Heart right ventricle (tissue), 16 donors: ENCODE data around the gene MCF2L2. TPM values are rescaled to one million over a fixed set of nuclear protein-coding genes. Genes with fewer than 3 reads are reported as not detected.
A peak's percentile ranks its signal among the peaks of the same experiment; 100 is the strongest.

Source experiments
- ATAC-seq, 8 donors: fragments of 200-7000 bp; cut with Tn5 transposase; one replicate each; pipeline ENCODE4 v1.9.1; 2020; ENCODE audit warnings: mild to moderate bottlenecking in 8 of 8, moderate library complexity in 8 of 8, moderate number of reproducible peaks in 1 of 8
- DNase-seq, 2 donors: peaks; one replicate each; pipeline ENCODE4 v3.0.0-alpha.2; 2020
- H3K27ac ChIP-seq, 10 donors: fragments of 200-600 bp; sonication (generic) in 2 of 10; one replicate each; pipeline versions ENCODE4 v1.5.0 to v1.8.0; 2020 to 2022; ENCODE audit warnings: mild to moderate bottlenecking in 3 of 10
- H3K27me3 ChIP-seq, 7 donors: fragments of 200-600 bp; one replicate each; pipeline ENCODE4 v1.8.0; 2021 to 2022; ENCODE audit warnings: mild to moderate bottlenecking in 2 of 7
- H3K36me3 ChIP-seq, 9 donors: fragments of 200-600 bp; sonication (generic) in 1 of 9; one replicate each; pipeline versions ENCODE4 v1.5.0 to v1.8.0; 2020 to 2022; ENCODE audit warnings: mild to moderate bottlenecking in 2 of 9
- H3K4me1 ChIP-seq, 9 donors: fragments of 200-600 bp; sonication (generic) in 1 of 9; one replicate each; pipeline versions ENCODE4 v1.5.0 to v1.8.0; 2020 to 2022; ENCODE audit warnings: mild to moderate bottlenecking in 4 of 9
- H3K4me3 ChIP-seq, 10 donors: fragments of 200-600 bp; sonication (generic) in 2 of 10; one replicate each; pipeline versions ENCODE4 v1.5.0 to v1.8.0; 2020 to 2022; ENCODE audit warnings: mild to moderate bottlenecking in 7 of 10, moderate library complexity in 2 of 10
- H3K9me3 ChIP-seq, 11 donors: fragments of 200-600 bp in 10 of 11; sonication (generic) in 2 of 11; one replicate each; pipeline versions ENCODE4 v1.5.0 to v1.8.0; 2013 to 2022; ENCODE audit warnings: mild to moderate bottlenecking in 2 of 11, control low read depth in 1 of 11, moderate library complexity in 1 of 11
- CTCF ChIP-seq, 9 donors: fragments of 200-600 bp; sonication (generic) in 2 of 9; IDR thresholded peaks; one replicate each; pipeline versions ENCODE4 v1.5.0 to v1.8.0; 2021 to 2022; ENCODE audit warnings: antibody characterized with exemption in 9 of 9, mild to moderate bottlenecking in 5 of 9, moderate library complexity in 1 of 9
- WGBS, 2 donors: extraction: QIAGEN DNeasy Blood & Tissue Kit; methylation state at CpG; one replicate each; pipeline ENCODE4 v1.1.7; 2013; ENCODE audit warnings: inconsistent platforms in 1 of 2; 5-methylcytosine and 5-hydroxymethylcytosine counted together
- intact Hi-C, 10 donors: fragments of 100-400 bp; cut with DNase I; formaldehyde crosslinking; loops; one replicate each; pipeline versions ENCODE4 v1.11.1 to v1.14.2; 2022
- polyA plus RNA-seq, 2 donors: library from polyadenylated mRNA; stranded (reverse); fragments of 200-250 nt; gene quantifications; one replicate each; pipeline ENCODE4 v1.2.3, GENCODE V29; 2013
- total RNA-seq, 10 donors: library from RNA; stranded (reverse); fragmentation: NEBNext Ultra II Directional in 3 of 10; extraction: Animal tissue kit (Norgen Biotek cat#: 25700) in 3 of 10; gene quantifications; one replicate each; pipeline versions ENCODE4 v1.2.1 to v1.2.4, GENCODE V29; 2021 to 2023
- donor health status: Arrhythmogenic right ventricular cardiomyopathy.
- donor health status: ischemic (EF 13 %, LVEDD 7.1; RV severe dilation, severe dysfunction).
- donor health status: healthy with polysubstance abuse.
- donor health status: DM: no; HTN: yes; CAD: no.
- donor health status: DM: no; HTN: no; CAD: no.
- donor health status: ischemic (EF 25% LVEDD 6.9; RV normal size, moderate dysfunction).
- donor health status: ischemic (EF 25% LVEDD 5.7; RV mildly dilated, moderate dysfunction).
- donor health status: healthy.
- donor health status: DM: yes; HTN: yes; CAD: no.
- donor health status: Ischemic cardiomyopathy.
- donor health status: ischemic (EF 35%, LVEDD 5.7; RV mildly dilated, moderate dysfunction).
- donor health status: nonischemic (EF 11% LVEDD 7.7; RV severe dilation, severe dysfunction).
- donor health status: DM: yes; HTN: yes; CAD: no.
- donor health status: PGD.
- donor health status: ischemic (EF 29% LVEDD 5.4; RV normal size, mild dysfunction).
- donor health status: nonischemic (EF 23%, LVEDD 6.1; RV moderate dilation, normal function).

Gene MCF2L2
- total and polyA plus RNA-seq, 12 donors: 0.09 to 1.5 (median 0.40) TPM; not detected in 1

GRCh38 chr3:183439515-183439914 lies 11.1 kb upstream of the MCF2L2 start:
- H3K36me3 ChIP-seq: no peaks in the 10 kb centered on the region
- no peak overlapping the region for H3K4me3 ChIP-seq
- no peak overlapping the region for H3K27ac ChIP-seq
- no peaks in the 10 kb centered on the region for H3K4me1 ChIP-seq
- H3K27me3 ChIP-seq: peaks cover 0 to 2% (median 0%) of the 10 kb centered on the region in 7 donors
- no peak for ATAC-seq
- DNase-seq: no peak
- intact Hi-C loops: no loop called here
- TF ChIP-seq CTCF (IDR thresholded peaks at IDR 0.05): no peak
- WGBS, 2 donors: 83 to 90% methylated on average over 3 of the region's 3 CpGs
- peaks cover 0 to 26% (median 11%) of the 10 kb centered on the region in 11 donors for H3K9me3 ChIP-seq

GRCh38 chr3:183438735-183439134 lies 10.3 kb upstream of the MCF2L2 start:
- peaks cover 0 to 6% (median 0%) of the 10 kb centered on the region in 7 donors for H3K27me3 ChIP-seq
- no peak overlapping the region for H3K27ac ChIP-seq
- TF ChIP-seq CTCF (IDR thresholded peaks at IDR 0.05): no peak
- 86 to 88% methylated on average over 1 of the region's 1 CpG for WGBS, 2 donors
- intact Hi-C loops: no loop called here
- ATAC-seq: peak in 1 of 8 donors; percentile 13
- H3K4me1 ChIP-seq: no peaks in the 10 kb centered on the region
- no peak overlapping the region for H3K4me3 ChIP-seq
- H3K36me3 ChIP-seq: no peaks in the 10 kb centered on the region
- peaks cover 0 to 19% (median 4%) of the 10 kb centered on the region in 11 donors for H3K9me3 ChIP-seq
- no peak for DNase-seq

DNA sequence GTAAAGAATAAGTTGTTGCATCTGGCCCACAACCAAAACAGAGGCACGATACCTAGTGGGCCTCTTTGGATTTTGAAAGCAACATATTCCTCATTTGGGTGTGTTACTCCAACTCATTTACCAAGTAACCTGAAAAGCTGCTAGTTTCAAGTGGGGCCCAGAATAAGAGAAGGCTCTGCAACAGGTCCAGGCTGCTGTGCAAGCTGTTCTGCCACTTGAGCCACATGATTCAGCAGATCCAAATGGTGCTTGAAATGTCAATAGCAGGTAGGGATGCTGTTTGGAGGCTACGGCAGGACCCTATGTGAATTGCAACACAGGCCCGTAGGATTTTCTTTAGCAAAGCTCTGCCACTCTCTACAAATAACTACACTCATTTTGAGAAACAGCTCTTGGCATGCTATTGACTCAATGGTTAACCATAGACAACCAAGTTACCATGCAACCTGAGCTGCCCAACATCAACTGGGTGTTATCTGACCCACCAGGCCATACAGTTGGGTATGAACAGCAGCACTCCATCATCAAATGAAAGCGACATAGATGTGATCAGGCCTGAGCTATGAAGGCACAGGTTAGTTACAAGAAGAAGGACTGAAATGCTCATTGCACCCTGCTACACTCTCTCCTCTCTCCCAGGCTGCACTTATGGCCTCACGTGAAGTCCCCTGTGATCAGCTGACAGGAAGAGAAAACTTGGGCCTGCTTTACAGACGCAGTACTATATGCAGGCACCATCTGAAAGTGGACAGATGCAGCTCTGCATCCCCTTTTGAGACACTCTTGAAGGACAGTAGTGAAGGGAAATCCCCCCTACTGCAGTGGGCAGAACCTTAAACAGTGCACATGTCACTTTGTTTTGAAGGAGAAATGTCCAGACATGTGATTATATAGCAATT lies 9.5 kb upstream of the MCF2L2 start:
- DNase-seq: no peak
- 91 to 93% methylated on average over 6 of the region's 6 CpGs for WGBS, 2 donors
- no peak for TF ChIP-seq CTCF (IDR thresholded peaks at IDR 0.05)
- Histone ChIP-seq H3K27me3 (peaks cover 0 to 11% (median 0%) of the 10 kb centered on the region in 7 donors), H3K4me3 (no peak overlapping the region), H3K9me3 (peaks cover 0 to 10% (median 0%) of the 10 kb centered on the region in 11 donors), H3K4me1 (no peaks in the 10 kb centered on the region), H3K36me3 (no peaks in the 10 kb centered on the region), H3K27ac (no peak overlapping the region)
- no peak for ATAC-seq
- intact Hi-C loops: no loop called here

DNA sequence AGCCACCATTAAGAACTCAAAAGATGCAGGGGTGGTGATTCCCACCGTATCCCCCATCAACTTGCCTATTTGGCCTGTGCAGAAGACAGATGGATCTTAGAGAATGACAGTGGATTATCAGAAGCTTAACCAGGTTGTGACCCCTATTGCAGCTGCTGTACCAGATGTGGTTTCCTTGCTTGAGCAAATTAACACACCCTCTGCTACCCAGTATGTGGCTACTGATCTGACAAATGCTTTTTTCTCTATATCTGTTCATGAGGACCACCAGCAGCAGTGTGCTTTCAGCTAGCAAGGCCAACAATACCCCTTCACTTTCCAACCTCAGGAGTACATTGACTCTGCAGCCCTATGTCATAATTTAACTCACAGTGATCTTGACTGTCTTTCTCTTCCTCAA lies 8.6 kb upstream of the MCF2L2 start:
- Histone ChIP-seq H3K4me3 (no peak overlapping the region), H3K4me1 (no peaks in the 10 kb centered on the region), H3K36me3 (no peaks in the 10 kb centered on the region), H3K9me3 (peaks cover 0 to 4% (median 0%) of the 10 kb centered on the region in 11 donors), H3K27me3 (peaks cover 0 to 18% (median 0%) of the 10 kb centered on the region in 7 donors), H3K27ac (no peak overlapping the region)
- TF ChIP-seq CTCF (IDR thresholded peaks at IDR 0.05): no peak
- ATAC-seq (no peak), DNase-seq (no peak)
- 51 to 64% methylated on average over 1 of the region's 1 CpG for WGBS, 2 donors
- intact Hi-C loops: no loop called here
